ENCODE data around the gene TMEM258. TPM values are rescaled to one million over a fixed set of nuclear protein-coding genes. Genes with fewer than 3 reads are reported as not detected.

The TMEM258 gene
- total RNA-seq, 3 donors from 2014 or later (not counting 1 experiment from before 2014, with no cell fraction given), result 64.4 to 69.3 (median 66.1) TPM

- H3K27ac Mint-ChIP-seq, result peak overlapping the region; percentile 84 to 92
- Histone ChIP-seq H3K36me3 (ENCODE audit: control insufficient read depth, insufficient read depth, low read length) (no peaks in the 10 kb centered on the region), H3K27ac (ENCODE audit: low read length) (peak overlapping the region; percentile 60), H3K4me1 (ENCODE audit: control insufficient read depth, insufficient read depth, low read length) (peaks cover 28% of the 10 kb centered on the region), H3K27me3 (ENCODE audit: control insufficient read depth, insufficient read depth, low read length) (no peaks in the 10 kb centered on the region), H3K9me3 (ENCODE audit: control insufficient read depth, insufficient read depth, low read length) (no peaks in the 10 kb centered on the region), H3K4me3 (ENCODE audit: low read length) (peak overlapping the region; percentile 82)
- intact Hi-C loops (cut with micrococcal nuclease), result loop anchor here (1.0 kb wide), 1 partner anchor 24 kb away; the partner anchor contains the start of genes FEN1 and TMEM258
- no peaks in the 10 kb centered on the region for H3K9me3 Mint-ChIP-seq
- H3K4me3 Mint-ChIP-seq, result peak overlapping the region; percentile 91
- no peaks in the 10 kb centered on the region for H3K27me3 Mint-ChIP-seq (ENCODE audit: low read depth in 2 of 2)
- peaks cover 17 to 37% of the 10 kb centered on the region in 2 donors for H3K4me1 Mint-ChIP-seq
- DNase-seq (peak; percentile 40 to 75), ATAC-seq (peak; percentile 62 to 67 (median 66))
- H3K36me3 Mint-ChIP-seq, result peaks cover 6% of the 10 kb centered on the region
- TF ChIP-seq, protein P1, sequence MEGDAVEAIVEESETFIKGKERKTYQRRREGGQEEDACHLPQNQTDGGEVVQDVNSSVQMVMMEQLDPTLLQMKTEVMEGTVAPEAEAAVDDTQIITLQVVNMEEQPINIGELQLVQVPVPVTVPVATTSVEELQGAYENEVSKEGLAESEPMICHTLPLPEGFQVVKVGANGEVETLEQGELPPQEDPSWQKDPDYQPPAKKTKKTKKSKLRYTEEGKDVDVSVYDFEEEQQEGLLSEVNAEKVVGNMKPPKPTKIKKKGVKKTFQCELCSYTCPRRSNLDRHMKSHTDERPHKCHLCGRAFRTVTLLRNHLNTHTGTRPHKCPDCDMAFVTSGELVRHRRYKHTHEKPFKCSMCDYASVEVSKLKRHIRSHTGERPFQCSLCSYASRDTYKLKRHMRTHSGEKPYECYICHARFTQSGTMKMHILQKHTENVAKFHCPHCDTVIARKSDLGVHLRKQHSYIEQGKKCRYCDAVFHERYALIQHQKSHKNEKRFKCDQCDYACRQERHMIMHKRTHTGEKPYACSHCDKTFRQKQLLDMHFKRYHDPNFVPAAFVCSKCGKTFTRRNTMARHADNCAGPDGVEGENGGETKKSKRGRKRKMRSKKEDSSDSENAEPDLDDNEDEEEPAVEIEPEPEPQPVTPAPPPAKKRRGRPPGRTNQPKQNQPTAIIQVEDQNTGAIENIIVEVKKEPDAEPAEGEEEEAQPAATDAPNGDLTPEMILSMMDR (IDR thresholded peaks at IDR 0.05), result no peak
- WGBS (ENCODE audit: insufficient coverage), result under 1% methylated on average over 63 of the region's 69 CpGs
Observed at GRCh38 chr11:61815790-61816735, 23.7 kb upstream of the TMEM258 start.

DNA sequence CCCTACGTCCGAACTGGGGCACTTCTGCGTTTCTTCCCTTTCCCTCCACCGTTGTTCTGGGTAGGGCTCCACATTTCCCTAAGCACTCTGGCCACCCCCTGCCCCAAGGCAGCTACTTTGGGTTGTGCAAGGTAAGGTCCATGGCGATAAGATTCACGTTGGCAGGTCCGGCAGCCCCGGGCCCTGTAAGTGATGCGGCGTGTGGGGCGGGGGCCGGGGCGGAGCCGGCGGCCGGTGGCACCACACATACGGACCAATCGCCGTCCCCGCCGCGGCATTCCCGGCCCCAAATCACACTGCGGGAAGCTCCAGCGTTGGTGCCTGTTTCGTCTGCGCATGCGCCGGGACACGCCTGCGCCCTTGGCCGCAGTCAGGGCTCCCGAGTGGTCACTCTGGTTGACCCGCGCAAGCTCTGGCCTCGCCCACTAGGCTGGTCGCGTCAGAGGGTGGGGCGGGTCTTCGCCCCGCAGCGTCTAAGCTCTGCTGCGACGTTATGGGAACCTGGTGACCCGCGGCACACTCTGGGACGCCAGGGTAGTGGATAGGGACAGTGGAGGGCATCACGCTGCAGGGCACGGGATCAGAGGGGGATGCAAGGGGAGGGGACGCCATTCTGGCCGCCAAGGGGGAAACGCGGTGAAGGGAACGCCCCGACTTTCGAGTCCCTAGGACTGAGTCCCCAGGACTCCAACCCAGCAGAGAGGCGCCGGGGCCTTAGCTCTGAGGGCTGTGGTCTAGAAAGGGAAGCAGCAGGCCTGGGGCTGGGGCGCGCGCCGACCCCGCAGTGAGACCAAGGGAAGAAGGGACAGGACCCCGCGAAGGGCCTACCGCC, 22.8 kb upstream of the TMEM258 start:
- intact Hi-C loops (cut with micrococcal nuclease), result loop anchor here (1.0 kb wide), 1 partner anchor 23 kb away; the partner anchor contains the start of genes FEN1 and TMEM258
- DNase-seq (peak; percentile 37 to 59), ATAC-seq (peak; percentile 48 to 78 (median 54))
- peak overlapping the region; percentile 60 for H3K27ac ChIP-seq (ENCODE audit: low read length)
- TF ChIP-seq, protein P1 (IDR thresholded peaks at IDR 0.05), result no peak
- no peaks in the 10 kb centered on the region for H3K27me3 ChIP-seq (ENCODE audit: control insufficient read depth, insufficient read depth, low read length)
- Mint-ChIP-seq H3K36me3 (peaks cover 6% of the 10 kb centered on the region), H3K27me3 (ENCODE audit: low read depth in 2 of 2) (no peaks in the 10 kb centered on the region), H3K4me3 (peak overlapping the region; percentile 91), H3K4me1 (peaks cover 17 to 37% of the 10 kb centered on the region in 2 donors), H3K9me3 (no peaks in the 10 kb centered on the region), H3K27ac (peak overlapping the region; percentile 84 to 92)
- peaks cover 4% of the 10 kb centered on the region for H3K36me3 ChIP-seq (ENCODE audit: control insufficient read depth, insufficient read depth, low read length)
- peaks cover 28% of the 10 kb centered on the region for H3K4me1 ChIP-seq (ENCODE audit: control insufficient read depth, insufficient read depth, low read length)
- peak overlapping the region; percentile 82 for H3K4me3 ChIP-seq (ENCODE audit: low read length)
- no peaks in the 10 kb centered on the region for H3K9me3 ChIP-seq (ENCODE audit: control insufficient read depth, insufficient read depth, low read length)
- 2% methylated on average over 66 of the region's 66 CpGs for WGBS (ENCODE audit: insufficient coverage)

GRCh38 chr11:61814247-61814957, 22.0 kb upstream of the TMEM258 start:
- Histone ChIP-seq H3K4me3 (ENCODE audit: low read length) (peak overlapping the region; percentile 82), H3K27me3 (ENCODE audit: control insufficient read depth, insufficient read depth, low read length) (no peaks in the 10 kb centered on the region), H3K4me1 (ENCODE audit: control insufficient read depth, insufficient read depth, low read length) (peaks cover 28% of the 10 kb centered on the region), H3K27ac (ENCODE audit: low read length) (peak overlapping the region; percentile 60), H3K9me3 (ENCODE audit: control insufficient read depth, insufficient read depth, low read length) (no peaks in the 10 kb centered on the region), H3K36me3 (ENCODE audit: control insufficient read depth, insufficient read depth, low read length) (peaks cover 5% of the 10 kb centered on the region)
- Mint-ChIP-seq H3K27me3 (ENCODE audit: low read depth in 2 of 2) (no peaks in the 10 kb centered on the region), H3K36me3 (peaks cover 6% of the 10 kb centered on the region), H3K9me3 (no peaks in the 10 kb centered on the region), H3K27ac (peak overlapping the region; percentile 84 to 92), H3K4me3 (peak overlapping the region; percentile 91), H3K4me1 (peaks cover 17 to 37% of the 10 kb centered on the region in 2 donors)
- 79% methylated on average over 16 of the region's 16 CpGs for WGBS (ENCODE audit: insufficient coverage)
- peak in 1 of 2 donors; percentile 26 for DNase-seq
- peak in 2 of 3 donors; percentile 15 to 36 for ATAC-seq
- TF ChIP-seq, protein P1 (IDR thresholded peaks at IDR 0.05), result no peak
- intact Hi-C loops (cut with micrococcal nuclease), result no loop called here
